CD14-positive monocyte (primary cell): ENCODE results near the gene FXR1. TPM values are rescaled to one million over a fixed set of nuclear protein-coding genes. Genes with fewer than 3 reads are reported as not detected.
"Not testable (repeated sequence)": the region's sequence is repeated elsewhere in the genome, so short reads cannot be mapped to it uniquely, and the experiment has no call there.

Source experiments
- DNase-seq, 3 donors: peaks; one replicate each; pipeline ENCODE4 v3.0.0-alpha.2; 2011 to 2022
- H2AFZ ChIP-seq: 2 replicates; pipeline ENCODE4 v1.6.0; 2012; ENCODE audit warnings: mild to moderate bottlenecking, low read depth, low read length, inconsistent platforms; ENCODE audit not compliant: insufficient read depth, poor library complexity, severe bottlenecking
- H3K27ac ChIP-seq, 2 donors: 1 replicate in 1 of 2; 2 replicates in 1 of 2; pipeline ENCODE4 v1.5.1; 2012 to 2013; ENCODE audit warnings: low read length in 2 of 2, control low read depth in 1 of 2, inconsistent platforms in 1 of 2, low read depth in 1 of 2, mild to moderate bottlenecking in 1 of 2
- H3K27me3 ChIP-seq, 2 donors: one replicate each; pipeline versions ENCODE4 v1.6.0 to v1.6.1; 2011 to 2013; ENCODE audit warnings: low read length in 2 of 2; ENCODE audit not compliant: control insufficient read depth in 2 of 2, insufficient read depth in 2 of 2
- H3K36me3 ChIP-seq, 2 donors: replicated peaks in 1 of 2; 1 replicate in 1 of 2; 2 replicates in 1 of 2; pipeline versions ENCODE4 v1.5.1 to v1.6.1; 2012 to 2013; ENCODE audit warnings: low read length in 2 of 2, control low read depth in 1 of 2, inconsistent platforms in 1 of 2, mild to moderate bottlenecking in 1 of 2; ENCODE audit not compliant: insufficient read depth in 2 of 2, control insufficient read depth in 1 of 2
- H3K4me1 ChIP-seq, 2 donors: 1 replicate in 1 of 2; 2 replicates in 1 of 2; pipeline versions ENCODE4 v1.5.1 to v1.6.1; 2012 to 2013; ENCODE audit warnings: low read length in 2 of 2, control low read depth in 1 of 2, inconsistent platforms in 1 of 2, mild to moderate bottlenecking in 1 of 2, moderate library complexity in 1 of 2; ENCODE audit not compliant: insufficient read depth in 2 of 2, control insufficient read depth in 1 of 2
- H3K4me2 ChIP-seq: replicated peaks from 2 replicates; pipeline ENCODE3; 2012; ENCODE audit warnings: low read length, moderate library complexity, mild to moderate bottlenecking; ENCODE audit not compliant: poor library complexity, severe bottlenecking; ENCODE audit errors: extremely low read depth
- H3K4me3 ChIP-seq, 3 experiments: fragments of 200-600 bp in 1 of 3; sonication (generic) in 1 of 3; replicated peaks in 1 of 3; 1 replicate in 2 of 3; 2 replicates in 1 of 3; pipeline ENCODE4 v1.5.1; 2011 to 2013; ENCODE audit warnings: low read length in 3 of 3, mild to moderate bottlenecking in 3 of 3, control low read depth in 2 of 3, low read depth in 2 of 3, inconsistent platforms in 1 of 3, moderate library complexity in 1 of 3
- H3K79me2 ChIP-seq: 2 replicates; pipeline ENCODE4 v1.6.0; 2012; ENCODE audit warnings: mild to moderate bottlenecking, control low read depth, inconsistent platforms, low read length, moderate library complexity; ENCODE audit not compliant: insufficient read depth
- H3K9ac ChIP-seq: 2 replicates; pipeline ENCODE4 v1.6.0; 2017; ENCODE audit warnings: low read length, mild to moderate bottlenecking; ENCODE audit not compliant: insufficient read depth, poor library complexity, severe bottlenecking
- H3K9me3 ChIP-seq, 2 donors: replicated peaks in 1 of 2; 1 replicate in 1 of 2; 2 replicates in 1 of 2; pipeline versions ENCODE4 v1.5.1 to v1.6.1; 2012 to 2013; ENCODE audit warnings: low read length in 2 of 2, control low read depth in 1 of 2; ENCODE audit not compliant: control insufficient read depth in 1 of 2, insufficient read depth in 1 of 2
- H4K20me1 ChIP-seq: 2 replicates; pipeline ENCODE4 v1.6.0; 2012; ENCODE audit warnings: mild to moderate bottlenecking, low read length, control low read depth, moderate library complexity; ENCODE audit not compliant: insufficient read depth
- H3K27ac Mint-ChIP-seq, 7 donors: one replicate each; pipeline ENCODE4 v1.8.0; 2020; ENCODE audit warnings: mild to moderate bottlenecking in 7 of 7, mixed read lengths in 7 of 7, moderate library complexity in 6 of 7, inconsistent platforms in 2 of 7
- H3K27me3 Mint-ChIP-seq, 3 donors: one replicate each; pipeline ENCODE4 v1.8.0; 2021 to 2022; ENCODE audit warnings: low read depth in 3 of 3, mild to moderate bottlenecking in 3 of 3, mixed read lengths in 3 of 3, moderate library complexity in 3 of 3, inconsistent platforms in 1 of 3
- H3K36me3 Mint-ChIP-seq, 2 donors: one replicate each; pipeline ENCODE4 v1.8.0; 2020; ENCODE audit warnings: mixed read lengths in 2 of 2, inconsistent platforms in 1 of 2, mild to moderate bottlenecking in 1 of 2
- H3K4me1 Mint-ChIP-seq: one replicate; pipeline ENCODE4 v1.8.0; 2020; ENCODE audit warnings: mild to moderate bottlenecking, mixed read lengths
- H3K4me3 Mint-ChIP-seq, 2 donors: one replicate each; pipeline ENCODE4 v1.8.0; 2020; ENCODE audit warnings: mild to moderate bottlenecking in 2 of 2, mixed read lengths in 2 of 2, moderate library complexity in 1 of 2
- H3K9me3 Mint-ChIP-seq, 7 donors: one replicate each; pipeline ENCODE4 v1.8.0; 2020 to 2022; ENCODE audit warnings: mixed read lengths in 7 of 7, mild to moderate bottlenecking in 6 of 7, moderate library complexity in 6 of 7, inconsistent platforms in 2 of 7
- WGBS: methylation state at CpG from one replicate; pipeline ENCODE4 v1.1.5; 2013; ENCODE audit warnings: missing lambda C conversion rate; ENCODE audit not compliant: insufficient coverage; 5-methylcytosine and 5-hydroxymethylcytosine counted together
- intact Hi-C, 2 donors: fragments of 100-400 bp; cut with micrococcal nuclease; formaldehyde crosslinking; loops; one replicate each; pipeline versions ENCODE4 v1.15.0 to v1.15.1; 2023
- polyA plus RNA-seq, 3 donors: library from polyadenylated mRNA; depleted of rRNA in 1 of 3; unstranded in 2 of 3; stranded (reverse) in 1 of 3; fragments of 300-500 nt in 2 of 3; fragments of >200 nt in 1 of 3; fragmentation: Illumina TruSeq in 2 of 3; gene quantifications; 1 replicate in 2 of 3; 2 replicates in 1 of 3; pipeline ENCODE4 v1.2.3, GENCODE V29; 2012 to 2021
- TF ChIP-seq, protein P1 (sequence below): fragments of 200-600 bp; IDR thresholded peaks from one replicate; pipeline ENCODE4 v1.8.0; 2022; ENCODE audit warnings: antibody characterized with exemption, mild to moderate bottlenecking

The FXR1 gene
- polyA plus RNA-seq, 3 donors = 22.4 to 58.6 (median 32.3) TPM

- H3K27me3 Mint-ChIP-seq, H3K27ac ChIP-seq, intact Hi-C loops, H2AFZ ChIP-seq, H3K4me1 Mint-ChIP-seq, H3K4me2 ChIP-seq, H3K27ac Mint-ChIP-seq, H3K9ac ChIP-seq, H3K4me3 ChIP-seq, H3K9me3 ChIP-seq, H3K79me2 ChIP-seq, H3K36me3 Mint-ChIP-seq, H4K20me1 ChIP-seq, H3K4me3 Mint-ChIP-seq, H3K27me3 ChIP-seq, DNase-seq, H3K36me3 ChIP-seq, H3K4me1 ChIP-seq: not testable (repeated sequence)
- H3K9me3 Mint-ChIP-seq = peaks cover 14 to 31% (median 23%) of the 10 kb centered on the region in 7 donors
- WGBS = 83% methylated on average over 1 of the region's 2 CpGs
Observed at GRCh38 chr3:181003469-181003868, 91.0 kb downstream of the FXR1 start.

- Histone ChIP-seq H3K79me2 (no peaks in the 10 kb centered on the region), H3K9ac (no peak overlapping the region), H3K4me1 (no peaks in the 10 kb centered on the region), H3K4me2 (no peak overlapping the region), H3K27ac (no peak overlapping the region), H3K4me3 (no peak overlapping the region), H3K27me3 (no peaks in the 10 kb centered on the region), H3K9me3 (peaks cover 0 to 8% of the 10 kb centered on the region in 2 donors), H3K36me3 (no peaks in the 10 kb centered on the region), H2AFZ (no peak overlapping the region), H4K20me1 (no peaks in the 10 kb centered on the region)
- DNase-seq = no peak
- no peaks in the 10 kb centered on the region for H3K4me1 Mint-ChIP-seq
- peaks cover 0 to 2% (median 0%) of the 10 kb centered on the region in 3 donors for H3K27me3 Mint-ChIP-seq
- WGBS = 92% methylated on average over 3 of the region's 7 CpGs
- no peak overlapping the region for H3K4me3 Mint-ChIP-seq
- H3K27ac Mint-ChIP-seq = no peak overlapping the region
- intact Hi-C loops = no loop called here
- TF ChIP-seq, protein P1, sequence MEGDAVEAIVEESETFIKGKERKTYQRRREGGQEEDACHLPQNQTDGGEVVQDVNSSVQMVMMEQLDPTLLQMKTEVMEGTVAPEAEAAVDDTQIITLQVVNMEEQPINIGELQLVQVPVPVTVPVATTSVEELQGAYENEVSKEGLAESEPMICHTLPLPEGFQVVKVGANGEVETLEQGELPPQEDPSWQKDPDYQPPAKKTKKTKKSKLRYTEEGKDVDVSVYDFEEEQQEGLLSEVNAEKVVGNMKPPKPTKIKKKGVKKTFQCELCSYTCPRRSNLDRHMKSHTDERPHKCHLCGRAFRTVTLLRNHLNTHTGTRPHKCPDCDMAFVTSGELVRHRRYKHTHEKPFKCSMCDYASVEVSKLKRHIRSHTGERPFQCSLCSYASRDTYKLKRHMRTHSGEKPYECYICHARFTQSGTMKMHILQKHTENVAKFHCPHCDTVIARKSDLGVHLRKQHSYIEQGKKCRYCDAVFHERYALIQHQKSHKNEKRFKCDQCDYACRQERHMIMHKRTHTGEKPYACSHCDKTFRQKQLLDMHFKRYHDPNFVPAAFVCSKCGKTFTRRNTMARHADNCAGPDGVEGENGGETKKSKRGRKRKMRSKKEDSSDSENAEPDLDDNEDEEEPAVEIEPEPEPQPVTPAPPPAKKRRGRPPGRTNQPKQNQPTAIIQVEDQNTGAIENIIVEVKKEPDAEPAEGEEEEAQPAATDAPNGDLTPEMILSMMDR = no peak
- peaks cover 5 to 16% (median 11%) of the 10 kb centered on the region in 7 donors for H3K9me3 Mint-ChIP-seq
- no peaks in the 10 kb centered on the region for H3K36me3 Mint-ChIP-seq
Observed at GRCh38 chr3:181006541-181006940, 94.1 kb downstream of the FXR1 start.
